Gastroesophageal sphincter (tissue), 4 donors: ENCODE data around the gene CASP9. TPM values are rescaled to one million over a fixed set of nuclear protein-coding genes. Genes with fewer than 3 reads are reported as not detected.

Experiments used
- ATAC-seq: fragments of 150-250 bp; one replicate; pipeline ENCODE4 v1.9.1; 2016; ENCODE audit warnings: mild to moderate bottlenecking, moderate library complexity
- H3K27ac ChIP-seq, 4 donors: fragments of 200-600 bp; sonication (generic) in 3 of 4; 1 replicate in 3 of 4; 2 replicates in 1 of 4; pipeline ENCODE4 v1.5.1; 2016 to 2019
- H3K27me3 ChIP-seq: fragments of 200-600 bp; sonication (generic); one replicate; pipeline ENCODE4 v1.5.1; 2019
- H3K36me3 ChIP-seq, 2 donors: fragments of 200-600 bp; sonication (generic); one replicate each; pipeline ENCODE4 v1.5.1; 2019; ENCODE audit warnings: control low read depth in 1 of 2
- H3K4me1 ChIP-seq, 3 donors: fragments of 200-600 bp; sonication (generic); 1 replicate in 2 of 3; 2 replicates in 1 of 3; pipeline ENCODE4 v1.5.1; 2016 to 2019; ENCODE audit warnings: control low read depth in 2 of 3
- H3K4me3 ChIP-seq, 2 donors: fragments of 200-600 bp; sonication (generic); one replicate each; pipeline ENCODE4 v1.5.1; 2019; ENCODE audit warnings: mild to moderate bottlenecking in 1 of 2, moderate library complexity in 1 of 2
- H3K9me3 ChIP-seq, 3 donors: fragments of 200-600 bp; sonication (generic); one replicate each; pipeline ENCODE4 v1.5.1; 2017 to 2019; ENCODE audit warnings: control low read depth in 2 of 3
- EP300 ChIP-seq: sonication (generic); formaldehyde crosslinking; IDR thresholded peaks from one replicate; pipeline ENCODE4 v1.6.1; 2017; ENCODE audit warnings: antibody characterized with exemption, mild to moderate bottlenecking
- POLR2A ChIP-seq, 2 donors: fragments of 450-650 bp; IDR thresholded peaks; one replicate each; pipeline ENCODE4 v1.6.1; 2017; ENCODE audit warnings: antibody characterized with exemption in 2 of 2, mild to moderate bottlenecking in 2 of 2, moderate library complexity in 1 of 2
- POLR2AphosphoS5 ChIP-seq: sonication (generic); formaldehyde crosslinking; IDR thresholded peaks from one replicate; pipeline ENCODE4 v1.6.1; 2017; ENCODE audit warnings: antibody characterized with exemption
- WGBS, 2 donors: methylation state at CpG; one replicate each; pipeline ENCODE4 v1.1.5; 2018; ENCODE audit warnings: low coverage in 1 of 2; 5-methylcytosine and 5-hydroxymethylcytosine counted together
- total RNA-seq, 4 donors: library from RNA; depleted of rRNA; stranded (reverse); fragments of >200 nt; gene quantifications; one replicate each; pipeline ENCODE4 v1.1.0, GENCODE V29; 2016
- TF ChIP-seq, protein P1 (sequence below), 4 experiments: fragments of 200-600 bp in 2 of 4; fragments of 450-650 bp in 2 of 4; sonication (generic) in 1 of 4; IDR thresholded peaks; one replicate each; pipeline ENCODE4 v1.5.1; 2017 to 2019; ENCODE audit warnings: antibody characterized with exemption in 4 of 4, mild to moderate bottlenecking in 2 of 4, moderate library complexity in 2 of 4

The CASP9 gene
- total RNA-seq, 4 donors from 2014 or later: 11.0 to 22.5 (median 14.3) TPM

DNA sequence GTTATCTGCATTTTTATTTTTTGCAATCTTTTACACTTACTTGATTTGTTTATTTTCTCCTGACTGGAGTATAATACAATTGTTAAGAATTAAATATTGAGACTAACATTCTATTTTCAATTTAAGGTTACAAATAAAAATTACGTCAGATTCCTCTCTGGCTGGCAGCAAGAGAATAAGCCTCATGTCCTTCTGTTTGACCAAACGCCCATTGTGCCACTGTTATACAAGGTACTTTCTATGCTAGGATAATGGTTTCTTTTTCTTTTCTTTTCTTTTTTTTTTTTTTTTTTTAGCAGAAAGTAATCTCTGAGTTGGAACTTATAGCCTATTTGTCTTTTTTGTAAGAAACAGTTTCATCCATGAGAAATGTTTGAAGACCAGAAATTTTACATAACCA, 22.6 kb upstream of the CASP9 start:
- H3K4me3 ChIP-seq: no peak overlapping the region
- H3K4me1 ChIP-seq: no peaks in the 10 kb centered on the region
- no peak for ATAC-seq
- peaks cover 4 to 100% of the 10 kb centered on the region in 2 donors for H3K36me3 ChIP-seq
- no peaks in the 10 kb centered on the region for H3K9me3 ChIP-seq
- no peak overlapping the region for H3K27ac ChIP-seq
- TF ChIP-seq, protein P1, sequence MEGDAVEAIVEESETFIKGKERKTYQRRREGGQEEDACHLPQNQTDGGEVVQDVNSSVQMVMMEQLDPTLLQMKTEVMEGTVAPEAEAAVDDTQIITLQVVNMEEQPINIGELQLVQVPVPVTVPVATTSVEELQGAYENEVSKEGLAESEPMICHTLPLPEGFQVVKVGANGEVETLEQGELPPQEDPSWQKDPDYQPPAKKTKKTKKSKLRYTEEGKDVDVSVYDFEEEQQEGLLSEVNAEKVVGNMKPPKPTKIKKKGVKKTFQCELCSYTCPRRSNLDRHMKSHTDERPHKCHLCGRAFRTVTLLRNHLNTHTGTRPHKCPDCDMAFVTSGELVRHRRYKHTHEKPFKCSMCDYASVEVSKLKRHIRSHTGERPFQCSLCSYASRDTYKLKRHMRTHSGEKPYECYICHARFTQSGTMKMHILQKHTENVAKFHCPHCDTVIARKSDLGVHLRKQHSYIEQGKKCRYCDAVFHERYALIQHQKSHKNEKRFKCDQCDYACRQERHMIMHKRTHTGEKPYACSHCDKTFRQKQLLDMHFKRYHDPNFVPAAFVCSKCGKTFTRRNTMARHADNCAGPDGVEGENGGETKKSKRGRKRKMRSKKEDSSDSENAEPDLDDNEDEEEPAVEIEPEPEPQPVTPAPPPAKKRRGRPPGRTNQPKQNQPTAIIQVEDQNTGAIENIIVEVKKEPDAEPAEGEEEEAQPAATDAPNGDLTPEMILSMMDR (IDR thresholded peaks at IDR 0.05): no peak
- H3K27me3 ChIP-seq: no peaks in the 10 kb centered on the region
- WGBS, 2 donors: 62 to 86% methylated on average over 2 of the region's 2 CpGs

GRCh38 chr1:15543589-15544568, 19.9 kb upstream of the CASP9 start:
- no peak overlapping the region for H3K4me3 ChIP-seq
- H3K4me1 ChIP-seq: no peaks in the 10 kb centered on the region
- TF ChIP-seq EP300 (no peak), POLR2A (IDR thresholded peaks at IDR 0.05) (no peak), POLR2AphosphoS5 (no peak)
- TF ChIP-seq, protein P1 (IDR thresholded peaks at IDR 0.05): no peak
- no peak for ATAC-seq
- 81 to 88% methylated on average over 8 to 12 of the region's 12 CpGs for WGBS, 2 donors
- no peaks in the 10 kb centered on the region for H3K27me3 ChIP-seq
- peaks cover 4 to 99% of the 10 kb centered on the region in 2 donors for H3K36me3 ChIP-seq
- H3K9me3 ChIP-seq: no peaks in the 10 kb centered on the region
- H3K27ac ChIP-seq: no peak overlapping the region

DNA sequence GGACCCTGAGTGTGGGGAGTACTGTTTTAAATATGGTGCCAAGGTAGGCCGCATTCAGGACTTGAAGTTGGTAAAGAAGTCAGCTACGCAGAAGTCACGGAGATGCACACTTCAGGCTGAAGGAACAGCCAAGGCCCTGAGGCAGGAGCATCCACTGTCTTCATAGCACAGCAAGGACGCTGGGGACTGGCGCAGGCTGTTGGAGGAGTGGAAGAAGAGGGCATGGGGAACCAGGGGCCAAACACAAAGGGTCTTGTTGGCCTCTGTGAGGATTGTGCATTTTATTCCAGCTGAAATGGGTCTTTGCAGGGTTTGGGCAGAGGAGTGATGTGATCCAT, 19.2 kb upstream of the CASP9 start:
- 86 to 100% methylated on average over 4 to 5 of the region's 5 CpGs for WGBS, 2 donors
- ATAC-seq: no peak
- H3K36me3 ChIP-seq: peaks cover 3 to 99% of the 10 kb centered on the region in 2 donors

DNA sequence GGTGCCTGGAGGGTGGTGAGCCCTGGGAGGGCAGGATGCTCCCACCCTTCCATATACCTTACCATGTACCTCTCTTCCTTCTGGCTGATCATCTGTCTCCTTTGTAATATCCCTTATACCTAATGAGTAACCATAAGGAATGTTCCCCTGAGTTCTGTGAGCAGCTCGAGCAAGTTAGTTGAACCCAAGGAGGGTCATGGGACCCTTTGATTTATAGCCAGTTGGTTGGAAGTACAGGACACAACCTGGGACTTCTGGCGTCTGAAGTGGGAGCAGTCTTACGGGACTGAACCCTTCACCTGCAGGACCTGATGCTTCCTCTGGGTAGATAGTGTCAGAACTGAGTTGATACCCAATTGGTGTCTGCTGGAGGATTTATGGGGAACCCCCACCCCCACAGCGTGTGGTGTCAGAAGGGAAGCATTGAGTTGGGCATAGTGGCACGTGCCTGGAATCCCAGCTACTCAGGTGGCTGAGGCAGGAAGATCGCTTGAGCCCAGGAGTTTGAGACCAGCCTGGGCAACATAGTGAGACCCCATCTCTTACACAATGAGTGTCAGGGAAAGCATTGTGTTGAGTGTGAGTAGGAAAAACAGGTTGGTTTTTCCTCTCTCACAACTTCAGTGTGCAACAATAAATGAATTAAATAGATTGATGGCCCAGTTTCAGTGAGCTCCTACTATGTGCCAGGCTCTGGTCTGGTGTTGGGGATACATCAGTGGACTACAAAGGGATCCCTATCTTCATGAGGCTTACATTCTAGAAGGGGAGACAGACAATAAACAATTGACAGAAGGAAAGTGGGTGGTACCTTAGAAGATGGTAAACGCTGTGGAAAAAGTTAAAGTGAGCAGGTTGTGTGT, 18.6 kb upstream of the CASP9 start:
- 74 to 90% methylated on average over 2 of the region's 7 CpGs for WGBS, 2 donors
- Histone ChIP-seq H3K36me3 (peaks cover 0 to 99% of the 10 kb centered on the region in 2 donors), H3K4me3 (no peak overlapping the region)

More for the DNA sequence above, 19.2 kb upstream of the CASP9 start:
- Histone ChIP-seq H3K27me3 (no peaks in the 10 kb centered on the region), H3K4me1 (no peaks in the 10 kb centered on the region), H3K9me3 (no peaks in the 10 kb centered on the region), H3K27ac (no peak overlapping the region), H3K4me3 (no peak overlapping the region)
- TF ChIP-seq POLR2A (IDR thresholded peaks at IDR 0.05) (no peak), POLR2AphosphoS5 (no peak), EP300 (no peak)
- TF ChIP-seq, protein P1 (IDR thresholded peaks at IDR 0.05): no peak

More for the DNA sequence above, 18.6 kb upstream of the CASP9 start:
- no peaks in the 10 kb centered on the region for H3K27me3 ChIP-seq
- no peak for TF ChIP-seq EP300
- TF ChIP-seq POLR2A (IDR thresholded peaks at IDR 0.05): no peak
- TF ChIP-seq, protein P1 (IDR thresholded peaks at IDR 0.05): no peak
- TF ChIP-seq POLR2AphosphoS5: no peak
- no peak for ATAC-seq
- H3K4me1 ChIP-seq: no peaks in the 10 kb centered on the region
- no peak overlapping the region for H3K27ac ChIP-seq
- no peaks in the 10 kb centered on the region for H3K9me3 ChIP-seq
